HepG2 (cell line): ENCODE results near the gene GOLGA7B. TPM values are rescaled to one million over a fixed set of nuclear protein-coding genes. Genes with fewer than 3 reads are reported as not detected.

ENCODE experiments used
- ATAC-seq: fragments of 200-7000 bp; cut with Tn5 transposase; 3 replicates; pipeline ENCODE4 v1.9.1; 2020; ENCODE audit warnings: mild to moderate bottlenecking, moderate library complexity
- BruUV-seq: library from RNA; stranded (reverse); fragments of 400-500 nt; replicated peaks from 2 replicates; lab custom pipeline; 2021; lab: Mats Ljungman, UMichigan
- CTCF ChIA-PET: fragments of 300-600 bp; formaldehyde crosslinking; extraction: SDS; loops from one replicate; lab custom pipeline; 2021; ENCODE audit warnings: low total read pairs, inconsistent platforms, low intra/inter-chr PET ratio; lab: Yijun Ruan, JAX
- POLR2A ChIA-PET: fragments of 350-600 bp; sonication (Branson Sonifier 250); formaldehyde crosslinking; loops from one replicate; lab custom pipeline; 2020; ENCODE audit warnings: antibody characterized with exemption, inconsistent platforms; lab: Yijun Ruan, JAX
- DNase-seq: peaks from one replicate; pipeline ENCODE4 v3.0.0-alpha.2; 2015; ENCODE audit warnings: low spot score
- FAIRE-seq: peaks from 3 replicates; lab custom pipeline; 2011; peaks lifted over from hg19 to GRCh38; lab: Jason Lieb, UNC
- H2AFZ ChIP-seq: one replicate; pipeline ENCODE4 v1.6.1; 2011; ENCODE audit warnings: low read length, inconsistent platforms
- H3K27ac ChIP-seq: fragments of 300-600 bp; 3 replicates; pipeline ENCODE4 v1.8.0; 2011; ENCODE audit warnings: mixed run types, mild to moderate bottlenecking, mixed read lengths, low read length, inconsistent platforms; ENCODE audit not compliant: insufficient read depth; ENCODE audit errors: extremely low read length
- H3K27me3 ChIP-seq, 2 experiments: fragments of 200-600 bp in 1 of 2; 2 replicates in 1 of 2; 3 replicates in 1 of 2; pipeline versions ENCODE4 v1.6.0 to v1.8.0; 2011; ENCODE audit warnings: low read length in 2 of 2, mild to moderate bottlenecking in 2 of 2, moderate library complexity in 2 of 2, inconsistent platforms in 1 of 2; ENCODE audit not compliant: insufficient read depth in 2 of 2, control insufficient read depth in 1 of 2
- H3K36me3 ChIP-seq, 2 experiments: fragments of 200-600 bp in 1 of 2; replicated peaks in 1 of 2; 2 replicates in 1 of 2; 3 replicates in 1 of 2; pipeline versions ENCODE4 v1.5.1 to v1.8.0; 2011; ENCODE audit warnings: low read length in 2 of 2, inconsistent platforms in 1 of 2; ENCODE audit not compliant: insufficient read depth in 2 of 2, control insufficient read depth in 1 of 2
- H3K4me1 ChIP-seq: 2 replicates; pipeline ENCODE4 v1.5.1; 2012; ENCODE audit warnings: low read length, inconsistent platforms; ENCODE audit not compliant: insufficient read depth
- H3K4me2 ChIP-seq: 2 replicates; pipeline ENCODE4 v1.6.0; 2011; ENCODE audit warnings: low read depth, low read length, inconsistent platforms
- H3K4me3 ChIP-seq, 3 experiments: fragments of 200-600 bp in 1 of 3; sonication (generic), shearing (Covaris generic) in 1 of 3; replicated peaks in 1 of 3; 2 replicates each; pipeline ENCODE4 v1.5.1; 2011 to 2016; ENCODE audit warnings: low read length in 3 of 3, inconsistent platforms in 2 of 3, low read depth in 2 of 3, mild to moderate bottlenecking in 2 of 3, control low read depth in 1 of 3, mixed read lengths in 1 of 3; ENCODE audit not compliant: insufficient read depth in 1 of 3
- H3K79me2 ChIP-seq: one replicate; pipeline ENCODE4 v1.6.1; 2011; ENCODE audit warnings: low read length, inconsistent platforms; ENCODE audit not compliant: insufficient read depth
- H3K9ac ChIP-seq: 2 replicates; pipeline ENCODE4 v1.6.0; 2011; ENCODE audit warnings: mild to moderate bottlenecking, low read depth, low read length, inconsistent platforms; ENCODE audit not compliant: insufficient read depth
- H3K9me3 ChIP-seq: 2 replicates; pipeline ENCODE4 v1.5.1; 2012; ENCODE audit warnings: mild to moderate bottlenecking, low read length
- H4K20me1 ChIP-seq: 2 replicates; pipeline ENCODE4 v1.6.0; 2011; ENCODE audit warnings: inconsistent platforms, mild to moderate bottlenecking, low read length, moderate library complexity; ENCODE audit not compliant: insufficient read depth
- BORCS8-MEF2B ChIP-seq: sonication (generic); formaldehyde crosslinking; IDR thresholded peaks from 2 replicates; pipeline ENCODE4 v1.8.0; 2022; ENCODE audit warnings: mild to moderate bottlenecking, missing genetic modification reagents
- FOXP4 ChIP-seq: sonication (generic); formaldehyde crosslinking; IDR thresholded peaks from 2 replicates; pipeline ENCODE4 v1.4.0; 2020; ENCODE audit warnings: missing genetic modification reagents
- GABPB1 ChIP-seq: IDR thresholded peaks from 2 replicates; pipeline ENCODE4 v1.6.1; 2016; ENCODE audit warnings: mild to moderate bottlenecking, missing genetic modification reagents, moderate library complexity, missing compliant biosample characterization
- IRX3 ChIP-seq: sonication (generic); formaldehyde crosslinking; IDR thresholded peaks from 2 replicates; pipeline ENCODE4 v1.8.1; 2023; ENCODE audit warnings: mild to moderate bottlenecking, low read depth, missing genetic modification reagents, borderline replicate concordance
- MAFG ChIP-seq: sonication (generic); formaldehyde crosslinking; IDR thresholded peaks from 2 replicates; pipeline ENCODE4 v1.5.1; 2020; ENCODE audit warnings: mild to moderate bottlenecking, missing genetic modification reagents
- NONO ChIP-seq, 2 experiments: fragments of 450-650 bp in 1 of 2; sonication (generic) in 1 of 2; formaldehyde crosslinking in 1 of 2; IDR thresholded peaks in 1 of 2; conservative IDR thresholded peaks in 1 of 2; 2 replicates each; pipeline versions ENCODE4 v1.6.1 to v1.8.0; 2017 to 2022; ENCODE audit warnings: mild to moderate bottlenecking in 1 of 2, missing genetic modification reagents in 1 of 2, moderate library complexity in 1 of 2
- SP1 ChIP-seq, 2 experiments: fragments of 450-650 bp in 1 of 2; sonication (generic) in 1 of 2; formaldehyde crosslinking in 1 of 2; IDR thresholded peaks; 2 replicates each; pipeline versions ENCODE4 v1.4.0 to v1.6.1; 2016 to 2020; ENCODE audit warnings: missing genetic modification reagents in 1 of 2
- ZBTB21 ChIP-seq: sonication (generic); formaldehyde crosslinking; IDR thresholded peaks from 2 replicates; pipeline ENCODE4 v1.4.0; 2020; ENCODE audit warnings: missing genetic modification reagents
- ZBTB37 ChIP-seq: sonication (generic); formaldehyde crosslinking; IDR thresholded peaks from 2 replicates; pipeline ENCODE4 v1.4.0; 2020; ENCODE audit warnings: mild to moderate bottlenecking, missing genetic modification reagents
- ZFP1 ChIP-seq: IDR thresholded peaks from 2 replicates; pipeline ENCODE4 v1.6.1; 2016
- ZFX ChIP-seq: sonication (generic); formaldehyde crosslinking; IDR thresholded peaks from 2 replicates; pipeline ENCODE4 v1.4.0; 2020; ENCODE audit warnings: mild to moderate bottlenecking, low read depth, missing genetic modification reagents, moderate library complexity
- ZNF33A ChIP-seq: sonication (generic); formaldehyde crosslinking; IDR thresholded peaks from 2 replicates; pipeline ENCODE4 v1.5.1; 2020; ENCODE audit warnings: missing genetic modification reagents, mild to moderate bottlenecking, moderate library complexity, borderline replicate concordance
- ZNF562 ChIP-seq: sonication (generic); formaldehyde crosslinking; IDR thresholded peaks from 2 replicates; pipeline ENCODE4 v1.8.0; 2022; ENCODE audit warnings: missing genetic modification reagents, borderline replicate concordance
- ZSCAN30 ChIP-seq: sonication (generic); formaldehyde crosslinking; IDR thresholded peaks from 2 replicates; pipeline ENCODE4 v1.5.0; 2020; ENCODE audit warnings: mild to moderate bottlenecking, missing genetic modification reagents
- ZZZ3 ChIP-seq: sonication (generic); formaldehyde crosslinking; IDR thresholded peaks from 2 replicates; pipeline ENCODE4 v1.4.0; 2020; ENCODE audit warnings: missing genetic modification reagents, mild to moderate bottlenecking, borderline replicate concordance
- WGBS: methylation state at CpG from one replicate; pipeline ENCODE4 v1.1.6; 2017; ENCODE audit warnings: low lambda C conversion rate; 5-methylcytosine and 5-hydroxymethylcytosine counted together
- in situ Hi-C: cut with HindIII; loops from 2 replicates; pipeline ENCODE4 v1.10.0; 2017; ENCODE audit warnings: low pct_unique_long_range_greater_than_20kb; ENCODE audit not compliant: extremely low pct_ligation_motif_present
- intact Hi-C: fragments of 100-400 bp; cut with micrococcal nuclease; formaldehyde crosslinking; loops from one replicate; pipeline ENCODE4 v1.10.0; 2022; ENCODE audit not compliant: unreplicated experiment
- polyA plus RNA-seq, 8 experiments: library from polyadenylated mRNA; depleted of rRNA in 3 of 8; stranded (reverse) in 7 of 8; unstranded in 1 of 8; fragments of >200 nt; fragmentation: Illumina TruSeq in 4 of 8; extraction: Trizol in 4 of 8; gene quantifications; 2 replicates each; pipeline versions ENCODE4 v1.2.1 to v1.2.3, GENCODE V29; 2011 to 2016; ENCODE audit warnings: low read depth in 4 of 8, missing spikeins in 1 of 8, mixed read lengths in 1 of 8; ENCODE audit not compliant: insufficient read depth in 1 of 8
- total RNA-seq, 5 experiments: library from RNA; depleted of rRNA; stranded (reverse); fragments of >200 nt; fragmentation: Illumina TruSeq; extraction: Trizol; gene quantifications; 2 replicates each; pipeline ENCODE4 v1.2.3, GENCODE V29; 2016; ENCODE audit warnings: low read depth in 1 of 5

GOLGA7B gene
- total and polyA plus RNA-seq, 2 of the 13 experiments (the other 11 are each of a cell fraction or from before 2014, with no cell fraction given) = not detected

GRCh38 chr10:97919012-97919411 lies 69.4 kb downstream of the GOLGA7B start (continued):
- TF ChIP-seq NONO (IDR thresholded peaks at IDR 0.05) (no peak), NONO (CRISPR knock-in tag; conservative IDR thresholded peaks at IDR 0.05) (no peak), MAFG (CRISPR knock-in tag) (no peak), ZBTB37 (no peak), ZBTB21 (CRISPR knock-in tag) (no peak), ZFX (no peak), ZNF562 (CRISPR knock-in tag) (no peak)

GRCh38 chr10:97920865-97921264 lies 71.2 kb downstream of the GOLGA7B start:
- Histone ChIP-seq H3K4me2 (no peak overlapping the region), H3K9me3 (no peaks in the 10 kb centered on the region), H3K4me1 (no peaks in the 10 kb centered on the region), H3K79me2 (no peaks in the 10 kb centered on the region), H3K4me3 (no peak overlapping the region), H3K36me3 (no peaks in the 10 kb centered on the region), H3K27me3 (peaks cover 4 to 22% of the 10 kb centered on the region in 2 experiments), H3K9ac (no peak overlapping the region), H3K27ac (no peak overlapping the region), H4K20me1 (no peaks in the 10 kb centered on the region), H2AFZ (no peak overlapping the region)
- ChIA-PET POLR2A (no interaction called here), CTCF (no interaction called here)
- no peak for TF ChIP-seq ZNF33A
- TF ChIP-seq FOXP4 (CRISPR knock-in tag) = no peak
- no peak for TF ChIP-seq ZZZ3 (CRISPR knock-in tag)
- TF ChIP-seq BORCS8-MEF2B (CRISPR knock-in tag) = no peak
- TF ChIP-seq ZFP1 (CRISPR knock-in tag) = no peak
- no peak for TF ChIP-seq IRX3
- TF ChIP-seq SP1 (IDR thresholded peaks at IDR 0.05) = no peak
- no peak for TF ChIP-seq SP1 (CRISPR knock-in tag; IDR thresholded peaks at IDR 0.05)
- no peak for TF ChIP-seq GABPB1 (CRISPR knock-in tag)
- TF ChIP-seq ZSCAN30 (CRISPR knock-in tag) = no peak
- no peak for ATAC-seq
- in situ Hi-C loops (loop anchor here (25.0 kb wide), 1 partner anchor 391 kb away; no protein-coding TSS in a partner anchor), intact Hi-C loops (no loop called here)
- FAIRE-seq = no peak
- no peak for DNase-seq
- BruUV-seq = no TSS peak
- WGBS = 1% methylated on average over 3 of the region's 4 CpGs
